ENCODE data around the gene CC2D1A.

DNA sequence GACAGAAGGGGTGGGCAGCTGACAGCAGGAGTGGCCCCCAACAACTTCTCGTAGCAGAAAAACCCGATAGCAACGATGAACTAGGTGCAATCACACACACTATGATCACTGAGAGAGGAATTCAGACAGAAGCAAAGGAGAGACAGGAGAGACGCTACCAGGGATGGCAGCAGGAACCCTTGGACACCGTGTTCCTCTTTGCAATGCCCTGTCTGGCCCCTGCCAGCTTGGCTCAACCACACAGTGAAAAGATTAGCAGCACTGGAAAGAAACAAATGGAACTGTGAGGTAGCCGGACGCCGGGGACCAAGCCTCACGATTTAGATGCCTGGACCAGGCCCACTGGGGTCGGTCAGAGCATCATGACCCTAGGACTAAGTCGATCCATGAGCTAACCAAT lies 69.9 kb downstream of the CC2D1A start:
- no peak for TF ChIP-seq POLR2A (IDR thresholded peaks at IDR 0.05)
- TF ChIP-seq, protein P1, sequence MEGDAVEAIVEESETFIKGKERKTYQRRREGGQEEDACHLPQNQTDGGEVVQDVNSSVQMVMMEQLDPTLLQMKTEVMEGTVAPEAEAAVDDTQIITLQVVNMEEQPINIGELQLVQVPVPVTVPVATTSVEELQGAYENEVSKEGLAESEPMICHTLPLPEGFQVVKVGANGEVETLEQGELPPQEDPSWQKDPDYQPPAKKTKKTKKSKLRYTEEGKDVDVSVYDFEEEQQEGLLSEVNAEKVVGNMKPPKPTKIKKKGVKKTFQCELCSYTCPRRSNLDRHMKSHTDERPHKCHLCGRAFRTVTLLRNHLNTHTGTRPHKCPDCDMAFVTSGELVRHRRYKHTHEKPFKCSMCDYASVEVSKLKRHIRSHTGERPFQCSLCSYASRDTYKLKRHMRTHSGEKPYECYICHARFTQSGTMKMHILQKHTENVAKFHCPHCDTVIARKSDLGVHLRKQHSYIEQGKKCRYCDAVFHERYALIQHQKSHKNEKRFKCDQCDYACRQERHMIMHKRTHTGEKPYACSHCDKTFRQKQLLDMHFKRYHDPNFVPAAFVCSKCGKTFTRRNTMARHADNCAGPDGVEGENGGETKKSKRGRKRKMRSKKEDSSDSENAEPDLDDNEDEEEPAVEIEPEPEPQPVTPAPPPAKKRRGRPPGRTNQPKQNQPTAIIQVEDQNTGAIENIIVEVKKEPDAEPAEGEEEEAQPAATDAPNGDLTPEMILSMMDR (IDR thresholded peaks at IDR 0.05): no peak

Measured in body of pancreas (tissue), 4 donors.